ENCODE results near the gene CD4.

CD4 gene

GRCh38 chr12:6817098-6817497 is 27.8 kb downstream of the CD4 start:
- no peak for DNase-seq

- DNase-seq = no peak
These were observed 28.4 kb downstream of the CD4 start for GRCh38 chr12:6817662-6818157.

GRCh38 chr12:6818222-6818621 is 28.9 kb downstream of the CD4 start:
- no peak for DNase-seq

- DNase-seq = no peak
These were observed 29.3 kb downstream of the CD4 start for GRCh38 chr12:6818645-6819044.

GRCh38 chr12:6819106-6820030 is 30.0 kb downstream of the CD4 start:
- no peak for DNase-seq

GRCh38 chr12:6820166-6820565 is 30.8 kb downstream of the CD4 start:
- DNase-seq = no peak

GRCh38 chr12:6821591-6822425 is 32.5 kb downstream of the CD4 start, which contains the start of gene GPR162:
Gene GPR162 (plus strand): TSS chr12:6821821. CDS start chr12:6823899, 2,078 bp downstream.
- DNase-seq = no peak

GRCh38 chr12:6822426-6823135 is 33.3 kb downstream of the CD4 start:
- DNase-seq = no peak

- no peak for DNase-seq
These were observed 34.1 kb downstream of the CD4 start for GRCh38 chr12:6823182-6824084.

- no peak for DNase-seq
These were observed 34.9 kb downstream of the CD4 start for GRCh38 chr12:6824085-6824775.

GRCh38 chr12:6824901-6825381 is 35.6 kb downstream of the CD4 start:
- DNase-seq = no peak

GRCh38 chr12:6825398-6826124 is 36.2 kb downstream of the CD4 start:
- peak; percentile 81 for DNase-seq

- no peak for DNase-seq
These were observed 36.9 kb downstream of the CD4 start for GRCh38 chr12:6826125-6826733.

- no peak for DNase-seq
These were observed 37.6 kb downstream of the CD4 start for GRCh38 chr12:6826734-6827436.

GRCh38 chr12:6827437-6827911 is 38.1 kb downstream of the CD4 start:
- peak; percentile 47 for DNase-seq

GRCh38 chr12:6827982-6828780 is 38.9 kb downstream of the CD4 start, which contains the start of gene P3H3:
Gene P3H3 (plus strand): TSS chr12:6828407. CDS start chr12:6828441, 34 bp downstream.
- DNase-seq = no peak

GRCh38 chr12:6828781-6829535 is 39.6 kb downstream of the CD4 start:
- peak; percentile 46 for DNase-seq

Data from activated CD8-positive, alpha-beta memory T cell treated with anti-CD3 and anti-CD28 coated beads, Interleukin-2, amount 50 U/mL, for 4 hours (primary cell).